GM13976 (cell line): ENCODE measurements around the gene OR2W3.

Experiments
- DNase-seq: peaks from one replicate; pipeline ENCODE4 v3.0.0; 2012; ENCODE audit warnings: low spot score
- CTCF ChIP-seq: IDR thresholded peaks from 2 replicates; pipeline ENCODE4 v1.5.1; 2012; ENCODE audit warnings: borderline replicate concordance, mild to moderate bottlenecking; ENCODE audit not compliant: insufficient read depth; ENCODE audit errors: extremely low read depth, missing control alignments, control extremely low read depth
- in situ Hi-C: fragments of 300-500 bp; cut with MboI; formaldehyde crosslinking; loops from one replicate; pipeline ENCODE4 v1.12.0; 2022; ENCODE audit warnings: low sequenced_read_pairs, mixed read lengths, inconsistent platforms; ENCODE audit not compliant: unreplicated experiment

Gene OR2W3

DNA sequence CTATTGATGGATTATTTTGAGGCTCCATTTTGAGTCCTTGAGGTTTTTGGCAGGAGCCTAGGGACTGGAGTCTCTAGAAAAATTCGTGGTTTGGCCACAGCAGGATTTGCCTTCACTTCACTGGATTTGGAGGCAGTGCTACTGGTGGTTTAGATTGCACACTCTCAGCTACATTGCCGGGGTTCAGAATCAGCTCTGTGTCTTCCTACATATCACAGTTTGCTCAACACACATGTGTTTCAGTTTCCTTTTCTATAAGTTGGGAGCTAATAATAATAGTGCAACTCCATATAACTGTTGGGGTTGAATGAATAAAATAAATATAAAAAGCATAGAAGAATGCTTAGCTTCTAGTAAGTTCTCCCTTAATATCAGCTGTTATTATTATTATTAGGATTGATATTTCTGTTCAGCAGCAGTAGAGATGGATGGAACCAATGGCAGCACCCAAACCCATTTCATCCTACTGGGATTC is at the start of gene OR2W3:
TSS of gene OR2W3 (plus strand) at position 425 of the 475 bp plus-strand sequence. CDS start at position 425, 0 bp downstream.
- in situ Hi-C loops, result no loop called here

GRCh38 chr1:247845693-247846017 is 49.7 kb upstream of the OR2W3 start:
- no peak for TF ChIP-seq CTCF
- no peak for DNase-seq
- in situ Hi-C loops, result no loop called here

More for the DNA sequence above, at the start of gene OR2W3:
- no peak for TF ChIP-seq CTCF
- DNase-seq, result no peak

DNA sequence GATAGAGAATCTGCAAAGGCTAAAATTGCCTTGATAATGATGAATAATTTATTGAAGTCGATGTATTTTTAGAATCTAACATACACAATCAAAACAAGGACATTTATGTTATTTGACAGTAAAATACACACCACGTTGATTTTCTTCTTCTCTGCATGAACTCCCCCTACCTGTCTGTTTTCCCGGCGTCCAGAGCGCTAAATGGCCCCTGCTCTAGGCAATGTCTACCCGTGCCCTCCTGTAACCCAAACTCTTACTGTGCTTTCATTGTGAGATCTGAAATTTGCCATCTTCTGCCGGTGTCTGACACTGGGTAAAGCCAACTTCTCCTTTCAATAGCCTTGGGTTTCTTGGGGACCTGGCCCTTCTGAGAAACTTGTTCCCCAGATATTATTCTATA is 47.0 kb upstream of the OR2W3 start:
- in situ Hi-C loops, result no loop called here
- no peak for DNase-seq
- TF ChIP-seq CTCF, result no peak

DNA sequence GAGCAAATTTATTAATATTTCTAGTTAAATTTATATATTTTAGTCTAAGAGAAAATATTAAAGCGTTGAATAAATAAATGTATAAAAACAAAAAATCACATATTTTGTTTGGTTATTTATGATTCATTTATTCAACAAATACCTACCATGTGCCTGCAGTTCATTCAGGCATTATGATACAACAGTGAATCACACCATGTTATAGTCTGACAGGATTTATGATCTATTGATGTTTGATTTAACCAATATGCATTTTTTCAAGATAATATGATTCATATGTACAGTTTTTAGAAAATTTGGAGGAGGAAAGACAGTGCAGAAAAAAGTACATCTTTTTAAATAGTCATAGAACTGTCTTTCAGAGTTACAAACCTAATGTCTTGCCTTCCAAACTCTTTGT is 45.8 kb upstream of the OR2W3 start:
- no peak for DNase-seq
- in situ Hi-C loops, result no loop called here
- TF ChIP-seq CTCF, result no peak

- TF ChIP-seq CTCF, result no peak
- in situ Hi-C loops, result no loop called here
- no peak for DNase-seq
Measured at GRCh38 chr1:247854899-247855545, 40.4 kb upstream of the OR2W3 start.

DNA sequence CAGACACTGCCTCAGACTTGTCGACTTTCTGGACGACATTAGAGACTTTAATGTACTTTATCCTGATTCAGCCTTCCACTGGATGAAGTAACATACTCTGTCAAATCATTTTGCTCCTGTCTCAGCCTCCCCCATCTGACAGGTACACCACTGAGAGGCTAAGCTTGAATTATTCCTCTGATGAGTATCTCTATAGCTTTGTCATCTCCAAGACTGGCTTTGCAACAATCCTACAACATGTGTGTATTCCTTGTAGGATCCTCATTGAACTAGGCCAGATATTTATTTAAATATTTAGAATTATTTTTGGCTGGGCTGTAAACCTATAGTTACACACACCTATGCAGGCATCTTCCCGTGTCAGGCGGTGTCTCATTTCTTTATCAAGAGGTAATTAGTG is 39.5 kb upstream of the OR2W3 start:
- in situ Hi-C loops, result no loop called here
- DNase-seq, result no peak
- TF ChIP-seq CTCF, result no peak
